HG03097 (cell line): ENCODE results near the gene TMEM132C.

Source experiments
- ATAC-seq: cut with Tn5 transposase; IDR thresholded peaks from one replicate; pipeline ENCODE4 v1.9.1; 2021; ENCODE audit not compliant: unreplicated experiment, low FRiP score

Gene TMEM132C

GRCh38 chr12:128745772-128746689 lies 479.1 kb downstream of the TMEM132C start:
- no peak for ATAC-seq

- ATAC-seq = no peak
These were observed 480.5 kb downstream of the TMEM132C start for GRCh38 chr12:128747441-128747840.

- no peak for ATAC-seq
These were observed 485.4 kb downstream of the TMEM132C start for GRCh38 chr12:128752386-128752785.

- ATAC-seq = no peak
These were observed 486.5 kb downstream of the TMEM132C start for GRCh38 chr12:128753438-128753837.

GRCh38 chr12:128754275-128754674 lies 487.3 kb downstream of the TMEM132C start:
- no peak for ATAC-seq

- no peak for ATAC-seq
These were observed 488.6 kb downstream of the TMEM132C start for GRCh38 chr12:128755566-128755965.
